Fibroblast of peridontal ligament (primary cell): ENCODE measurements around the gene CDC42BPG.

Source experiments
- DNase-seq: peaks from one replicate; pipeline ENCODE4 v3.0.0-alpha.2; 2010; ENCODE audit errors: extremely low read depth

The CDC42BPG gene

GRCh38 chr11:64864473-64865285 lies 20.2 kb upstream of the CDC42BPG start:
- peak; percentile 95 for DNase-seq

- no peak for DNase-seq
These were observed 19.7 kb upstream of the CDC42BPG start for GRCh38 chr11:64864135-64864472.

GRCh38 chr11:64863391-64864060 lies 19.1 kb upstream of the CDC42BPG start:
- DNase-seq: no peak

GRCh38 chr11:64862987-64863390 lies 18.5 kb upstream of the CDC42BPG start:
- no peak for DNase-seq

- no peak for DNase-seq
These were observed 16.9 kb upstream of the CDC42BPG start for GRCh38 chr11:64861227-64861975.

- no peak for DNase-seq
These were observed 15.3 kb upstream of the CDC42BPG start for GRCh38 chr11:64859542-64860414.

- no peak for DNase-seq
These were observed 14.2 kb upstream of the CDC42BPG start for GRCh38 chr11:64858467-64859263.

- DNase-seq: no peak
These were observed 13.0 kb upstream of the CDC42BPG start for GRCh38 chr11:64857485-64857884.

GRCh38 chr11:64856382-64857227 lies 12.2 kb upstream of the CDC42BPG start:
- DNase-seq: no peak

- no peak for DNase-seq
These were observed 11.3 kb upstream of the CDC42BPG start for GRCh38 chr11:64855596-64856304.

- DNase-seq: peak; percentile 88
These were observed 10.4 kb upstream of the CDC42BPG start for GRCh38 chr11:64854534-64855502.

- no peak for DNase-seq
These were observed 9.7 kb upstream of the CDC42BPG start for GRCh38 chr11:64854157-64854533.

- no peak for DNase-seq
These were observed 9.3 kb upstream of the CDC42BPG start for GRCh38 chr11:64853709-64854108.

GRCh38 chr11:64852804-64853509 lies 8.5 kb upstream of the CDC42BPG start:
- no peak for DNase-seq

GRCh38 chr11:64851831-64852351 lies 7.4 kb upstream of the CDC42BPG start:
- no peak for DNase-seq

- DNase-seq: peak; percentile 36
These were observed 6.6 kb upstream of the CDC42BPG start for GRCh38 chr11:64850979-64851567.
